ENCODE results near the gene FRS3.

GRCh38 chr6:41720262-41720620, 59.5 kb downstream of the FRS3 start:
- TF ChIP-seq GATA2 (IDR thresholded peaks at IDR 0.05; ENCODE audit: low read depth, low read length) (no peak), GATA3 (IDR thresholded peaks at IDR 0.05; ENCODE audit: low read depth, low read length) (no peak)
